IPS-18a (cell line): ENCODE data around the gene WNT4.

Experiments
- H3K27ac ChIP-seq: one replicate; pipeline ENCODE4 v1.5.1; 2013; ENCODE audit warnings: low read length
- H3K27me3 ChIP-seq: one replicate; pipeline ENCODE4 v1.6.1; 2013; ENCODE audit warnings: mild to moderate bottlenecking, low read length; ENCODE audit not compliant: control insufficient read depth, insufficient read depth
- H3K36me3 ChIP-seq: one replicate; pipeline ENCODE4 v1.6.1; 2013; ENCODE audit warnings: low read depth, low read length; ENCODE audit not compliant: control insufficient read depth
- H3K4me1 ChIP-seq: one replicate; pipeline ENCODE4 v1.6.1; 2013; ENCODE audit warnings: low read depth, low read length; ENCODE audit not compliant: control insufficient read depth
- H3K4me3 ChIP-seq: one replicate; pipeline ENCODE4 v1.5.1; 2013; ENCODE audit warnings: low read length
- H3K9ac ChIP-seq: one replicate; pipeline ENCODE4 v1.6.1; 2013; ENCODE audit warnings: mild to moderate bottlenecking, low read length, moderate library complexity
- H3K9me3 ChIP-seq: one replicate; pipeline ENCODE4 v1.6.1; 2013; ENCODE audit warnings: low read depth, low read length; ENCODE audit not compliant: control insufficient read depth

WNT4 gene

DNA sequence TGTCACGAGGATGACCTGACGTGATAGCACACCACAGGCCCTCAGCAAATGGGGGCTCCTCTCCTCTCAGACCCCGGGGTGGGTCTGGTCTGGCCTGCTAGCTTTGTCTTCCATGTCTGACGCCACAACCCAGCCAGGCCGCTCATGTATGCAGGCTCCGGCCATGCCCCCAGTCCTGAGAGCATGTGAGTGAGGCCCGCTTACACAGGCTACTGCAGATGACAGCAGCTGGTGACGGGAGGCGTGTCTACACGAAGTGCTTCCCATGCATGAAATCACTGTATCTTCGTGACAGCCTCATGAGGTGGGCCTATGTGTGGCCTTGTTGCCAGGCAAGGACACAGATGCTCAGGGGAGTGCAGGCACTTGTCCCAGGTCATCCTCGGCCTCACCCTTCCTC lies 16.4 kb downstream of the WNT4 start:
- Histone ChIP-seq H3K27ac (no peak overlapping the region), H3K4me3 (no peak overlapping the region), H3K9me3 (no peaks in the 10 kb centered on the region), H3K4me1 (peaks cover 6% of the 10 kb centered on the region), H3K36me3 (no peaks in the 10 kb centered on the region), H3K27me3 (no peaks in the 10 kb centered on the region), H3K9ac (no peak overlapping the region)

DNA sequence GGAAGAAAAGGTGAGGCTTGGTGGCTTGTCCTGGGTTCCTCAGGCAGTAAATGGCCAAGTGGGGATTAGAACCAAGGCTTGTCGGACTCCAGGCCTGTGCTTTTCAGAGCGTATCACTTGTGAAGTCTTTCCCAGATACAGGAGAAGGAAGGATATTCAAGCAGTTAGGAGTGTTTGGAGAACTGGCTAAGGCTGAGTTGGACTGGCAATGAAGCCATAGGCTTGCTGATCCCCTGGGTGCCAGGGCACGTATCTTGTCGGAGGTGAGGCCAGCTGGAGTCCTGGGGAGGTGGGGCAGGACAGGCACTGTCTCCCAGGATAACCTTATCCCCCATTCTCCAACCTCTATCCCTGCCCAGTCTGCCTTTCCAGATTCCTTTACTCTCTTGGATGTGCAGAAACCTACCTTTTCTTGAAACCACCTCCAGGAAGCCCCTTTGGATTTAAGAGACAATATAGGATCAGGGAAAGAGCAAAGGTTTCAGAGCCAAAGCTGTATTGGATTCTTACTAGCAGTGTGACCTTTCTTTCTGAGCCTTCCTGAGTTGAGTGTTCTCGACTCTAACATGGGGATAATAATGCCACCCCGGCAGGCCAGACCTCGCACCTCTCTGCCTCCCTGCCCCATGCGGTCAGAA lies 18.2 kb downstream of the WNT4 start:
- Histone ChIP-seq H3K9me3 (no peaks in the 10 kb centered on the region), H3K27me3 (no peaks in the 10 kb centered on the region), H3K9ac (no peak overlapping the region), H3K4me3 (no peak overlapping the region), H3K27ac (no peak overlapping the region), H3K4me1 (peaks cover 11% of the 10 kb centered on the region), H3K36me3 (no peaks in the 10 kb centered on the region)

DNA sequence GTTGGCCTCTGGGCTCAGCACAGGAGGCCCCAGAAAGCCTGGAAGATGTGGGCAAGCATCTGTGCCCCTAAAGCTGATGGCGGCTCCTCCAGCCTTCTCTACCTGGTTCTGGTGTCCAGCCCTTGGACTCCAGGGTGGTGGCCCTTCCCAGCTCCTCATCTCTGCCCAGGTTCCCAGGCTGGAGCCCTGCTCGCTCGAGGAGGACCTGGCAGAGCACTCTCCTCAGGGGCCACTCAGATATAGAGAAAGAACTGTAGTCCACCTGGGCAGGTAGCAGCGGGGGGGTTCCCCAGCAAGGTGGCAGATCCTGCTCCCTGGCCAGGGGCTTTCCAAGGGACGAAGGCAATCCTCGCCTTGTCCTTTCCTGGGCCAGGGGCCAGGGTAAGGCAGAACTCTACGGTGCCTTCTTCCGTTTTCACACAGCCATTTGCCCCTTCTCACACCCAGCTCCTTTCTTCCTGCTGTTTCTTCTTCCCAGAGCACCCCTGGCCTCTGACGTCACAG lies 18.9 kb downstream of the WNT4 start:
- no peaks in the 10 kb centered on the region for H3K36me3 ChIP-seq
- H3K9me3 ChIP-seq, result no peaks in the 10 kb centered on the region
- H3K4me1 ChIP-seq, result peaks cover 11% of the 10 kb centered on the region
- no peaks in the 10 kb centered on the region for H3K27me3 ChIP-seq
- H3K4me3 ChIP-seq, result no peak overlapping the region
- no peak overlapping the region for H3K27ac ChIP-seq
- H3K9ac ChIP-seq, result no peak overlapping the region

DNA sequence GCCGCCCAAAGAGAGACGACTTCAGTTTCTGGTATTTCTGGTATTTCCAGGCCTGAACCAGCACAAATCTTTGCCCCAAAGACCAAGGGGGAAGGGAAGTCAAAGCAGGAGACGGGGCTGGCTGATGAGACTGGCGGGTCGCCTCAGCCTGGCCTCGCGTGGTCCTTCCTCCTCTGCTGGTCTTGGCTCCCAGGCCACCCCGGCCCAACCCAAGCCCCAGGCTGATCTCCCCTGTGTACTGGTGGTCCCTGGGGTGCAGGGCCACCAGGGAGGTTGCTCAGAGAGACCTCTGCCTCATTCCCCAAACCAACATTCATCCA lies 19.9 kb downstream of the WNT4 start:
- Histone ChIP-seq H3K4me1 (peaks cover 11% of the 10 kb centered on the region), H3K27ac (no peak overlapping the region), H3K36me3 (no peaks in the 10 kb centered on the region), H3K4me3 (no peak overlapping the region), H3K9me3 (no peaks in the 10 kb centered on the region), H3K9ac (no peak overlapping the region), H3K27me3 (no peaks in the 10 kb centered on the region)

GRCh38 chr1:22122273-22123070 lies 20.4 kb downstream of the WNT4 start:
- Histone ChIP-seq H3K9ac (no peak overlapping the region), H3K4me3 (no peak overlapping the region), H3K36me3 (no peaks in the 10 kb centered on the region), H3K9me3 (no peaks in the 10 kb centered on the region), H3K27me3 (no peaks in the 10 kb centered on the region), H3K27ac (no peak overlapping the region), H3K4me1 (peaks cover 11% of the 10 kb centered on the region)

DNA sequence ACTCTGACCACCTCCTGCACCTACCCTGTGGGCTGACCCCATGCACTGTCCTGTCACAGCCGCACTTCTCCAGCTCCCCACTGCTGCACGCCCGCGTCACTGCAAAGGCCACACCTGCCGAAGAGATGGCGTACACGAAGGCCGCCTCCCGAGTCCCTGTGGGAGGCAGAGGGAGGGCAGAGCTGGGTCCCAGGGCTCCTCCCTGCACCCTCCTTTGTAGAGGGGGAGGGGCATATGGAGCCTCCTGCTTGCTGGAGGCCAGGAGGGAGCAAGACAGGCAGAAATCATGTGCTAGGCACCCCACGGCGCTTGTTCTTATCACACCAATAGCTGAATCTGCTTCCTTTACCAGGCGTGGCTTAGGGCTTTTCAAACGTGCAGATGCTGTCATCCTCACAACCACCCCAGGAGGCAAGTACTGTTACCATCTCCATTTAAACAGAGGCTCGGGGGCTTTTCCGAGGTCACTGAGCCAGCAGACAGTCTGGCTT lies 21.4 kb downstream of the WNT4 start:
- Histone ChIP-seq H3K36me3 (no peaks in the 10 kb centered on the region), H3K4me3 (no peak overlapping the region), H3K9me3 (no peaks in the 10 kb centered on the region), H3K9ac (no peak overlapping the region), H3K27ac (no peak overlapping the region), H3K4me1 (peaks cover 12% of the 10 kb centered on the region), H3K27me3 (no peaks in the 10 kb centered on the region)

DNA sequence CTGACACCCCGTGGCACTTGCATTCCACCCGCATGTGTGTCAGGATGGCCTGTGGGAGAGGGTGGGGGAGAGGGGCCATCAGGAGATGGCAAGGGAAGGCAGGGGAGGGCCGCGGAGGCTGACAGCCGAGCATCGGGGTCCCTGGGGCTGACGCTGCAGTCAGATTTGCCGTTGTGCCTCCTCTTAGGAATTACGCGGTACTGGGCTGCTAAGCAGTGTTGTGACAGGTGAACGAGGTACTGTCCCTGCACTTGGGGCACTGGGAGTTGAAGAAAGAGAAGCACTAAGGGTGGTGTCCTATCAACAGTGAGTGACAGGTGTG lies 22.5 kb downstream of the WNT4 start:
- peaks cover 17% of the 10 kb centered on the region for H3K4me1 ChIP-seq
- H3K36me3 ChIP-seq, result no peaks in the 10 kb centered on the region
- no peak overlapping the region for H3K27ac ChIP-seq
- H3K9me3 ChIP-seq, result no peaks in the 10 kb centered on the region
- H3K4me3 ChIP-seq, result no peak overlapping the region
- no peak overlapping the region for H3K9ac ChIP-seq
- H3K27me3 ChIP-seq, result no peaks in the 10 kb centered on the region

DNA sequence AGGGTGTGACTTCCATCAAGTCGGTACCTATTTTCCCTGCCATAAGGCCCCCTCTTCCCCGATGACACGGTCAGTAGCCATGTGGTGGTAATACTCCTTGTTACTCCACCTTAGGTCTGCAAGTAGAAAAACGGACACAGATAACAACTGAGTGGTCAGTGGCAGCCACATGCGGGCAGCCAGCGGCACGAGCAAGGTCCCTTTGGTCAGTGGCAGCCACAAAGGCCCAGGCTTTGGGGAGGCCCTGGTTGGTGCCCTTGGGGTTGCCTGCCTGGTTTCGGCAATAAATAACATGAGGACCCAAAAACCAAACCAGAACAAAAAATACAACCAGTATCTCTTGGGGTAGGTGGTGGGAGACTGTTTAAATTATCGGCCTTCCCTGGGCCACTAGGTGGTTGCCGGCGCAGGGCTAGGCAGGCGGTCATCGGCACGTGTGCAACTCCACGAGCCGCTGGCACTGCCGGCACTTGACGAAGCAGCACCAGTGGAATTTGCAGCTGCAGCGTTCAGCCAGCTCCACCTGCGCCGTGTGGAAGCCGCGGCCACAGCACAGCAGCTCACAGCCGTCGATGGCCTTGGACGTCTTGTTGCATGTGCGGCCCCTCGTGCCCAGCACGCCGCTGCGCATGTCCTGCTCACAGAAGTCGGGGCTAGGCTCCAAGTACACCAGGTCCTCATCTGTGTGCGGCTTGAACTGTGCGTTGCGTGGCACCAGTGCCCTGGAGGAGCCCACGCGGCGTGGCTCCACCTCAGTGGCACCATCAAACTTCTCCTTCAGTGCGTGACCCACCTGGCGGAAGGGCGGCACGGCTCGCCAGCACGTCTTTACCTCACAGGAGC lies 23.1 kb downstream of the WNT4 start:
- Histone ChIP-seq H3K36me3 (no peaks in the 10 kb centered on the region), H3K9ac (no peak overlapping the region), H3K27me3 (no peaks in the 10 kb centered on the region), H3K9me3 (no peaks in the 10 kb centered on the region), H3K4me1 (peaks cover 21% of the 10 kb centered on the region), H3K4me3 (no peak overlapping the region), H3K27ac (no peak overlapping the region)

DNA sequence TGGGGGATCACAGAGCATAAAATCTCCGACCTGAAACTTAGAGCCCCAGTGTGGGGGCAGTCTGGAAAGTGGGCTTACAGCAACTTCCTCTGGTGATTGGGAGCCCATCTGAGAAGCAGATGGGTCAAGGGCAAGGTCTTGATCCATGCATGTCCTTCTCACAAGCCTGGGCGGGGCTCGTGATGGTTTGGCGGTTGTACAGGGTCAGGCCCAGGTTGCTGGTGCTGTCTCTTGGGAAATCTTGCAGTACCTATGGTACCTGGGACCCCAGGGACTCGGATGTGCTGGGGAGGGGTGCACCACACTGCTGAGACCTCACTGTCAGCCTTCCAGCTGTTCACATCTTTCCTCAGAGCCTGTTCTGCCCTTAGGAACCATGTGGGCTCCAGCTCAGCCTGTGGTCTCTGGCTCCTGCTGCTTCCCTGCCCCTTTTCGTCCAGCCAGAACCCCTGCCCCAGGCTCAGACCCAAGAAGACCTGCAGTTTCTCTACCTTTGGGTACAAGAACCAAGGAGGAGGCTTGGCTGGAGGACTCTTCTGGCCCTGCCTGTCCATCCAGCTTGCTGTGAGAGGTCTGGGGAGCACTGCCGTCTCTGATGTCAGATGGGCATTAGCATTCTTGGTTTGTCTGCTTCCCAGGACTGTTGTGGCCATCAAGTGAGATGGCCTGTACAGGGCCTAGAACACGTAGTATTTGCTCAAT lies 24.5 kb downstream of the WNT4 start:
- Histone ChIP-seq H3K36me3 (no peaks in the 10 kb centered on the region), H3K4me3 (no peak overlapping the region), H3K27ac (no peak overlapping the region), H3K9me3 (no peaks in the 10 kb centered on the region), H3K4me1 (peaks cover 25% of the 10 kb centered on the region), H3K9ac (no peak overlapping the region), H3K27me3 (no peaks in the 10 kb centered on the region)

GRCh38 chr1:22117851-22118250 lies 25.0 kb downstream of the WNT4 start:
- no peak overlapping the region for H3K4me3 ChIP-seq
- no peak overlapping the region for H3K9ac ChIP-seq
- H3K27me3 ChIP-seq, result no peaks in the 10 kb centered on the region
- no peaks in the 10 kb centered on the region for H3K36me3 ChIP-seq
- H3K27ac ChIP-seq, result no peak overlapping the region
- no peaks in the 10 kb centered on the region for H3K9me3 ChIP-seq
- H3K4me1 ChIP-seq, result peaks cover 25% of the 10 kb centered on the region

GRCh38 chr1:22117238-22117637 lies 25.7 kb downstream of the WNT4 start:
- Histone ChIP-seq H3K9ac (no peak overlapping the region), H3K36me3 (no peaks in the 10 kb centered on the region), H3K9me3 (no peaks in the 10 kb centered on the region), H3K4me3 (no peak overlapping the region), H3K4me1 (peaks cover 25% of the 10 kb centered on the region), H3K27ac (no peak overlapping the region), H3K27me3 (no peaks in the 10 kb centered on the region)
